LNCAP (cell line): Measurements from ENCODE around the gene RHBDD1.

ENCODE experiments used
- CTCF ChIP-seq: fragments of 450-650 bp; IDR thresholded peaks from 2 replicates; pipeline ENCODE4 v1.5.1; 2017; ENCODE audit warnings: mild to moderate bottlenecking

RHBDD1 gene

GRCh38 chr2:226904592-226904991 lies 68.7 kb downstream of the RHBDD1 start:
- TF ChIP-seq CTCF, result no peak

- no peak for TF ChIP-seq CTCF
These were observed 69.9 kb downstream of the RHBDD1 start for GRCh38 chr2:226905718-226906117.

GRCh38 chr2:226906163-226906693 lies 70.4 kb downstream of the RHBDD1 start:
- no peak for TF ChIP-seq CTCF

GRCh38 chr2:226909126-226909525 lies 73.3 kb downstream of the RHBDD1 start:
- TF ChIP-seq CTCF, result no peak

- TF ChIP-seq CTCF, result no peak
These were observed 74.0 kb downstream of the RHBDD1 start for GRCh38 chr2:226909836-226910235.

GRCh38 chr2:226910384-226910783 lies 74.5 kb downstream of the RHBDD1 start:
- no peak for TF ChIP-seq CTCF

GRCh38 chr2:226911932-226912331 lies 76.1 kb downstream of the RHBDD1 start:
- no peak for TF ChIP-seq CTCF

- no peak for TF ChIP-seq CTCF
These were observed 77.8 kb downstream of the RHBDD1 start for GRCh38 chr2:226913641-226914040.
